ENCODE measurements around the gene TROAP.

TROAP gene

DNA sequence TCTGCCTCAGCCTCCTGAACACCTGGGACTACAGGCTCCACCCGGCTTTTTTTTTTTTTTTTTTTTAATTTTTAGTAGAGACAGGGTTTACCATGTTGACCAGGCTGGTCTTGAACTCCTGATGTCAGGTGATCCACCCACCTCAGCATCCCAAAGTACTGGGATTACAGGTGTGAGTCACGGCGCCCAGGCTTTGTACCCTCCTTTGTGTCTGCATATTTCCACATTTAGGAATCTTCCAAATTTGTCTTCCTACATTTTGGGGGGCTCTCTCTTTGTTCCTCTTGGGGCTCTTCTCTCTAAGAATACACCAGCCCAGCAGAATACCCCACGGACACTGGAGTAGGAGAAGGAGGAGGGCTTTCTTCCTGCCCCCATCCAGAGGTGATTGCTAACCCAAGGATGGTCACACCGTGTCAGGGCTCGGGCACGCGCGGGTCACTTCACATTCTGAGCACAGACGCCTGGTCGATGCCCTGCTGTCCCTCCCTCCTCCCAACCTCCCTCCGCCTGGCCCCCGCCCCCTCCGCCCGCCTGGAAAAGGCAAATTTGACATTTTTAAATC, 21.5 kb downstream of the TROAP start:
- in situ Hi-C loops (cut with MboI; ENCODE audit: low sequenced_read_pairs, unreplicated experiment), result no loop called here
- no peak for DNase-seq (ENCODE audit: low spot score)
- TF ChIP-seq, protein P1, sequence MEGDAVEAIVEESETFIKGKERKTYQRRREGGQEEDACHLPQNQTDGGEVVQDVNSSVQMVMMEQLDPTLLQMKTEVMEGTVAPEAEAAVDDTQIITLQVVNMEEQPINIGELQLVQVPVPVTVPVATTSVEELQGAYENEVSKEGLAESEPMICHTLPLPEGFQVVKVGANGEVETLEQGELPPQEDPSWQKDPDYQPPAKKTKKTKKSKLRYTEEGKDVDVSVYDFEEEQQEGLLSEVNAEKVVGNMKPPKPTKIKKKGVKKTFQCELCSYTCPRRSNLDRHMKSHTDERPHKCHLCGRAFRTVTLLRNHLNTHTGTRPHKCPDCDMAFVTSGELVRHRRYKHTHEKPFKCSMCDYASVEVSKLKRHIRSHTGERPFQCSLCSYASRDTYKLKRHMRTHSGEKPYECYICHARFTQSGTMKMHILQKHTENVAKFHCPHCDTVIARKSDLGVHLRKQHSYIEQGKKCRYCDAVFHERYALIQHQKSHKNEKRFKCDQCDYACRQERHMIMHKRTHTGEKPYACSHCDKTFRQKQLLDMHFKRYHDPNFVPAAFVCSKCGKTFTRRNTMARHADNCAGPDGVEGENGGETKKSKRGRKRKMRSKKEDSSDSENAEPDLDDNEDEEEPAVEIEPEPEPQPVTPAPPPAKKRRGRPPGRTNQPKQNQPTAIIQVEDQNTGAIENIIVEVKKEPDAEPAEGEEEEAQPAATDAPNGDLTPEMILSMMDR (IDR thresholded peaks at IDR 0.05; ENCODE audit: borderline replicate concordance, control extremely low read depth, extremely low read depth, insufficient read depth, missing control alignments), result no peak

DNA sequence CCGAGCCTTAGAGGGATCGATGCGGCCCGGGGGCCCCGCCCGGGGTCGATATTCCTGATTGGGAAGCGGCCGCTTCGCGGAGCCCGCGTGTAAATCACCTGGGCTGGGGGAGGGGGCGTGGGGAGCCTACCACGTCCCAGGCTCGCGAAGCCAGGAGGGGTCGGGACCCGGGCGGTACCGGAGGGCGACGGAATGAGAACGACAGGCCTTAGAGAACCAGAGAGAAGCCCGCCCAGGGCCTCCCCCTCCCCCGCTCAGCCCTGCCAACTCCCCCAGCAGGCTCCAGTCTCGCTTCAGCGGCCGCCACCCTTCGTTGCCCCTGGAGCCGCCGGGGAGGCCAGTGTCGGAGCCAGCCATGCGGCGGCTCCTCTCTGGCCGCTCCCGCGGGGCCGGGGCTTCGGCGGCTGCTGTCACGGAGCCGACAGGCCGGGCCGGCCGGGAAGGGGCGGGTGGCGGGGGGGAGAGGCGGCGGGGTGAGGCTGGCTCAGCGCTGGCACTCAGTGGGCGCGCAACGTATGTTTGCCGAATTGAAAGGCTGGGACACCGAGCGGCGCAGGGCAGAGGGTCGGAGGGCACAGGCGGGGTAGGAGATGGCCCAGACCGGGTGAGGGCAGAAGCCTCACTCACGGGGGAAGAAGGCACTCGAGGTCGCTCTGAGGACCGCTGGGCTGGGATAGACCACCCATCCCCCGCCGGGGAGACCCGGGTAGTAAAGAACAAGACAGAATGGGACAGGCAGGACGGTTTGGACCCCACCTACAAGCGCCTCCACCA, 22.2 kb downstream of the TROAP start:
- TF ChIP-seq, protein P1 (IDR thresholded peaks at IDR 0.05; ENCODE audit: borderline replicate concordance, control extremely low read depth, extremely low read depth, insufficient read depth, missing control alignments), result no peak
- in situ Hi-C loops (cut with MboI; ENCODE audit: low sequenced_read_pairs, unreplicated experiment), result no loop called here
- DNase-seq (ENCODE audit: low spot score), result peak; percentile 75

DNA sequence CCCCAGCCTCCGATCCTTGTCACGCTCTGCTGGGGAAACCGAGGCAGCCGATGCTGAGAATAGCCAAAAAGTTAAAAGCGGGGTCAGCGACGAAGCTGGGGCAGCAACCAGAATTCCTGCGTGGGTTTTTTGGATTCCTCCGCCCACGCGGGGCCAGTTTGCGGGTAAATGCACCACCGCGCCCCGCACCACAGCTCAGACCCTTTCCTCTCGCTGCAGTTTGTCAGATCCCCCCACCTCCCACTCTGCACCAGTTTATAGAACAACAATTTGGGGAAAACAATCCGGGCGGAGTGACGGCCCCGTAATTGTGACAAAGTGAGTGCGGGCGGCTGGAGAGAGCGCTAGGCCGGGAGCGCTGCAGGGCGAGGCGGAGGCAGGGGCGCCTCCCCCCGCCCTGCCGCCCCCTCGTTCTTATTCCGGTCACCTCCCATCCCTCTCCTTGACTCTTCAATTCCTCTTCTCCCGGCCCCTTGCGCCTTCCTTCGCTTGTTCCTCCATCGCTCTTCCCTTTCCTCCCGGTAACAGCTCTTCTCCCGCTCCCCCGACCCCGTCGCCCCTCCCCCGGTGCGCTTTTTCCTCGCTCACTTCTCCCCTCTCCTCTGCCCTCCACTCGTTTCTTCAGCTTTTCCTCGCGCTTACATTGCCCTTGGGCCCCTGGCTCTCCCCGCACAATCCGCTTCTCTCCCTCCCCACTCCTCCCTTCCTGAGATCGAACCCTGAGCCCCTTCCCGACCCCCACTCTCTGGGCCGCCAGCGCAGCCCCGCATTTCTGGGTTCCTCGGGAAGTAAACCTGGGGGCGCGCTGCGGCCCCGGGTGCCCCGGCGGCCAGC, 23.0 kb downstream of the TROAP start:
- in situ Hi-C loops (cut with MboI; ENCODE audit: low sequenced_read_pairs, unreplicated experiment), result no loop called here
- TF ChIP-seq, protein P1 (IDR thresholded peaks at IDR 0.05; ENCODE audit: borderline replicate concordance, control extremely low read depth, extremely low read depth, insufficient read depth, missing control alignments), result no peak
- peak; percentile 57 for DNase-seq (ENCODE audit: low spot score)

DNA sequence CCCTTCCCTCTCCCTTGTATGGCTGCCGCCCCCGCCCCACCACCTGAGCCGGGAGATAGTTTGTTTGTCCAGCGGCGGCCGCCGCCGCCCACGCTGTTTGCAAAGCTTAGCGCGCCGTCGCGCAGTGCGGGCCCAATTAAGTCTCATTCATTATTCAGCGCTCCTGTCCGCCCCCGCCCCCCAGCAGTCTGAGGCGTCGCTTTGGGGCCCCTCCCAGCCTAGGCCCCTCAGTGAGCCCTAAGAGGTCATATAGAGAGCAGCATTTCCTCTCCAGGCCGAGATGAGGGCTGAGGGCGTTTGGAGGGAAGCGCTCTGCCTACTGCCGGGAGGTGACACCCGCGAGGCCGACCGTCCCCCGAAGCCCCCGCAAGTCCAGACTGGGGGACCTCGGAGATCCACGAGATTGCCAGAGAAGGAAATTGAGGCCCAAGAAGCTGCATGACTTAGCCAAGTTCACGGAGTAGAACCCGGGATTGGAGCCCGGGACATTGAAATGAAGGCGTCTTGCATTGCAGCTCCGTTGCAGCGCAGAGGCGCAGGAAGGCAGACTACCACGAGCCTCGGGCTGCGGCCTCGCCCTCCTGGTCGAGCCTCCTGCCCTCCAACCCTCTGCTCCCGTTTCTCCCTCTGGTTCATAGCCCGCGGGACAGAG, 23.7 kb downstream of the TROAP start, which contains the start of gene DNAJC22:
Gene DNAJC22 (plus strand): TSS at position 230 of the 652 bp plus-strand sequence. CDS start 1,985 bp downstream, outside the sequence.
- in situ Hi-C loops (cut with MboI; ENCODE audit: low sequenced_read_pairs, unreplicated experiment), result no loop called here
- TF ChIP-seq, protein P1 (IDR thresholded peaks at IDR 0.05; ENCODE audit: borderline replicate concordance, control extremely low read depth, extremely low read depth, insufficient read depth, missing control alignments), result no peak
- DNase-seq (ENCODE audit: low spot score), result peak; percentile 80

DNA sequence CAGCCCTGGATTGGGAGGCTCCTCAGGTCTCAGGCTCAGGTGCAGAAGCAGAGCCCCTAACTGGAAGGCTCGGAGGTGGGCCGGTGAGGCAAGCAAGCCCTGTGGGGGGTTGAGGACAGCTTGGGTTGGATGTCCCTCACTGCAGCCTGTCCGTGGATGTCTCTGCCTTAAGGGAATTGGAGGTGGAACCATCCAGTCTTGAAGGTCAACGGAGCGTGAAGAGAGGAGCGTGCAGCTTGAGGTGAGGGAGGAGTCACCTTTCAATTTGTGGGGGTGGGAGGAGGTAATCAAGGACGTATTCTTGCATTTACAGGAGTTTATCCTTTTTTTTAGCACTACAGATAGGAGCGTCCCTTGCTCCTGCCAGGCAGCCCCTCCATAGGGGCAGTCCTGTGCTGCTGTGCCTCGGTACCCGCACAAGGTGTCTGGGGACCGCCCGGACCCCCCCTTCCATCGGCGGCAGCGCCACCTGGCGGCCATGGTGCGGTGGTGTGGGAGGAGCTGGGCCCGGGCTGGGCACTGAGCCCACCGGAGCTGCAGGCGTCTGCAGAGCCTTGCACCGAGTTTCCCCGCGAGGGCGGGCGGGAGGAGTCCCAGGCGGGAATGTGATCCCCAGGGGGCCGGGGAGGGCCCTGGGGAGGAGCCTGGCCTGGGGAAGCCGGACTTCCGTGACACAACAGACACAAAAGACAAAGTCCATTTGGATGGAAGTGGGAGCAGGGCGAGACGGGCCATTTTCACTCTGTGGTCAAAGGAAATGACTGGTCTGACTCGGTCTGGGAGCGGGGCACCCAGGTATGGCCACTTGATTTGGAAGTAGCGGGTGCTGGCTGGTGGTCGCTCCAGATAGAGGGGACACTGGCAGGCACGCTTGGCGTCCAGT, 24.5 kb downstream of the TROAP start:
- in situ Hi-C loops (cut with MboI; ENCODE audit: low sequenced_read_pairs, unreplicated experiment), result no loop called here
- TF ChIP-seq, protein P1 (IDR thresholded peaks at IDR 0.05; ENCODE audit: borderline replicate concordance, control extremely low read depth, extremely low read depth, insufficient read depth, missing control alignments), result peak; percentile 97
- peak; percentile 92 for DNase-seq (ENCODE audit: low spot score)

Measured in GM13976 (cell line).